Measurements from ENCODE around the gene ENC1. TPM values are rescaled to one million over a fixed set of nuclear protein-coding genes. Genes with fewer than 3 reads are reported as not detected.

The ENC1 gene
- total RNA-seq, 1 donor from 2014 or later = 0.87 TPM

GRCh38 chr5:74608736-74609601 lies 31.6 kb downstream of the ENC1 start:
- Mint-ChIP-seq H3K27ac (no peak overlapping the region), H3K9me3 (no peaks in the 10 kb centered on the region), H3K4me1 (ENCODE audit: low read depth) (no peaks in the 10 kb centered on the region), H3K4me3 (ENCODE audit: low read depth) (no peak overlapping the region), H3K27me3 (ENCODE audit: low read depth) (peaks cover 30% of the 10 kb centered on the region), H3K36me3 (ENCODE audit: low read depth) (no peaks in the 10 kb centered on the region)
- intact Hi-C loops (cut with micrococcal nuclease) = no loop called here
- no peak for DNase-seq (ENCODE audit: low spot score)

DNA sequence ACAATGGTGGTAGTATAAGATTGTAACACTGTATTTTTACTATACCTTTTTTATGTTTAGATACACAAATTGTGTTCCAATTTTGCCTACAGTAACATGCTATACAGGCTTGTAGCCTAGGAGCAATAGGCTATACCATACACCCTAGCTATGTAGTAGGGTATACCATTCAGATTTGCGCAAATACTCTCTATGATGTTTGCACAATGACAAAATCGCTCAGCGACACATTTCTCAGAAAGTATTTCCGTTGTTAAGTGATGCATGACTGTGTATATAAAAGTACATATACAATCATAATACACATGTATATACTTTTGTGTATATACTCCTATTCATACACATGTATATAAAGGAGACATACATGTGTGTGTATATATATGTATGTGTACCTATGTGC lies 34.8 kb downstream of the ENC1 start:
- H3K36me3 Mint-ChIP-seq (ENCODE audit: low read depth) = no peaks in the 10 kb centered on the region
- no peak for DNase-seq (ENCODE audit: low spot score)
- H3K9me3 Mint-ChIP-seq = no peaks in the 10 kb centered on the region
- H3K4me3 Mint-ChIP-seq (ENCODE audit: low read depth) = no peak overlapping the region
- no peak overlapping the region for H3K27ac Mint-ChIP-seq
- H3K27me3 Mint-ChIP-seq (ENCODE audit: low read depth) = peaks cover 40% of the 10 kb centered on the region
- H3K4me1 Mint-ChIP-seq (ENCODE audit: low read depth) = no peaks in the 10 kb centered on the region
- intact Hi-C loops (cut with micrococcal nuclease) = no loop called here

- no peak for DNase-seq (ENCODE audit: low spot score)
- Mint-ChIP-seq H3K9me3 (no peaks in the 10 kb centered on the region), H3K4me1 (ENCODE audit: low read depth) (no peaks in the 10 kb centered on the region), H3K4me3 (ENCODE audit: low read depth) (no peak overlapping the region), H3K27ac (no peak overlapping the region), H3K27me3 (ENCODE audit: low read depth) (peaks cover 42% of the 10 kb centered on the region), H3K36me3 (ENCODE audit: low read depth) (no peaks in the 10 kb centered on the region)
- intact Hi-C loops (cut with micrococcal nuclease) = no loop called here
These were observed 37.2 kb downstream of the ENC1 start for GRCh38 chr5:74603376-74603775.

- Mint-ChIP-seq H3K9me3 (no peaks in the 10 kb centered on the region), H3K4me3 (ENCODE audit: low read depth) (no peak overlapping the region), H3K36me3 (ENCODE audit: low read depth) (no peaks in the 10 kb centered on the region), H3K27me3 (ENCODE audit: low read depth) (peaks cover 56% of the 10 kb centered on the region), H3K4me1 (ENCODE audit: low read depth) (no peaks in the 10 kb centered on the region), H3K27ac (no peak overlapping the region)
- intact Hi-C loops (cut with micrococcal nuclease) = no loop called here
- DNase-seq (ENCODE audit: low spot score) = no peak
These were observed 41.4 kb downstream of the ENC1 start for GRCh38 chr5:74599148-74599547.

DNA sequence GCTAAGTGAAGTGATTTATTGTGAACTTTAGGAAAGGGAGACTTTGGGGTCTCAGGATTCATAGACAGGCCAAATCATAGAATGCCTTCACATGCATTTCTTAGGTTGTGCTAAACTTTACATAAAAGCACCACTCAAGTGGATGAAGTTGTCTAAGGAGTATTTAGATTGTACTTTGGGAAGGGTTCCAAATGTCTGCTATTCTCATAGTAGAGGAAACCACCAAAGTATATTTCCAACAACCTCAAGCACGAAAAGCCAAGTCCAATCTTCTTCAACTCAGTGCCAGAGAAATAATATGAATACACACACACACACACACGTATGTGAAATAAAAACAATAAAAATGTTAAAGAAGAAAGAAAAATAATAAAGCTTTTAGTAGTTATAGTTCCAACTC lies 41.8 kb downstream of the ENC1 start:
- Mint-ChIP-seq H3K27ac (no peak overlapping the region), H3K4me3 (ENCODE audit: low read depth) (no peak overlapping the region), H3K36me3 (ENCODE audit: low read depth) (no peaks in the 10 kb centered on the region), H3K4me1 (ENCODE audit: low read depth) (no peaks in the 10 kb centered on the region), H3K27me3 (ENCODE audit: low read depth) (peaks cover 58% of the 10 kb centered on the region), H3K9me3 (no peaks in the 10 kb centered on the region)
- DNase-seq (ENCODE audit: low spot score) = no peak
- intact Hi-C loops (cut with micrococcal nuclease) = no loop called here

DNA sequence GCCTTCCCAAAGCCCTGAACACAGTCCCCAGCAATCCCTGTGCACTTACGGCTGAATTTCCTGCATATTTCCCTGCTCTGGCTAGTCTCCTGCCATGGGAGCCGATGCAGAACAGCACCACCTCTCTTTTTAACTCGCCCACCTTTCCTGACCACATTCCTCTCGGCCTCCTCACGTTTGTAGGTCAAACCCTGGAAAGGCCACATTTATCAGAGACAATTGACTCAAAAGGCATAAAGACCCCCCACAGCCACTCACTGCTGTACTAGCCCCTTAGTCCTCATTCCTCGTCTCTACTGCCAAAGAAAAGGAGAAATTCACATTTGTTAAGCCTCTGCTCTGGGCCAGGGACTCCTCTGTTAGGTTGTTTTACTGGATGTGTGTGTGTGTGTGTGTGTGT lies 43.6 kb downstream of the ENC1 start:
- no peaks in the 10 kb centered on the region for H3K9me3 Mint-ChIP-seq
- H3K4me1 Mint-ChIP-seq (ENCODE audit: low read depth) = peaks cover 2% of the 10 kb centered on the region
- no peaks in the 10 kb centered on the region for H3K36me3 Mint-ChIP-seq (ENCODE audit: low read depth)
- intact Hi-C loops (cut with micrococcal nuclease) = no loop called here
- DNase-seq (ENCODE audit: low spot score) = no peak
- H3K4me3 Mint-ChIP-seq (ENCODE audit: low read depth) = no peak overlapping the region
- H3K27ac Mint-ChIP-seq = no peak overlapping the region
- peaks cover 52% of the 10 kb centered on the region for H3K27me3 Mint-ChIP-seq (ENCODE audit: low read depth)

DNA sequence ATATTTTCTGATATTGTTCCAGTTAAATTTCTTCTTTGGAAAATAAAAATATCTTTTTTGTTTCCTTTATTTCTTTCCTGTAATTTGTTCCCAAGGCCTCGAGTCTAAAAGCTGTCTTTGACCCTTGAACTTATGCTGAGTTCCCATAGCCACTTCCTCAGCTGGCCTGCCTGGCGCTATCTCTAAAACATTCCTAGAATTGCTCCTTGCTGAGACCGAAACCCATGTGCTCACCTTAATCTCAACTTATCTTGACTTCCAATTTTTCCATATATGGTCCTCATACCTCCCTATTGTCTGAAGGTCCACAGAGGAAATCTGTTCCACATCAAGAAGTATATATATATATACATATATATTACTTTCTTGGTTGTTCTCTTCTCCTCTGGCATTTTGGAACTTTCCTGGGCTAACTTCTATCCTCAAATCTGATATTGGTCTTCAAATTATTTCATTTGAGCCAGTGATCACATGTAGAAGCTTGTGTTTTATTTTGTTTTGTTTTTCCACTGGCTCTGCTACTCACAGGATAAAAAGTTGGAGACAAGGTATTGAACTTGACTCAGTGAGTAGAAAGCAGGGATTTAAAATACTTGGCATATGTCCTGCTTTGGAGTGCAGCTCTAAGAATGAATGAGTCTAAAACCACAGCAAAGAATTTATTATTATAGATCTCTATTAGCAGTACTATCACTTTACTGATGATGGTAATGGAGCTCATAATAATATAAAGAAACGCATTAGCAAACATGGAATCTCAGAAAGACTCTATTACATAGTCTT lies 45.2 kb downstream of the ENC1 start:
- Mint-ChIP-seq H3K27me3 (ENCODE audit: low read depth) (peaks cover 60% of the 10 kb centered on the region), H3K27ac (no peak overlapping the region), H3K4me3 (ENCODE audit: low read depth) (no peak overlapping the region), H3K9me3 (no peaks in the 10 kb centered on the region), H3K36me3 (ENCODE audit: low read depth) (no peaks in the 10 kb centered on the region), H3K4me1 (ENCODE audit: low read depth) (peaks cover 2% of the 10 kb centered on the region)
- DNase-seq (ENCODE audit: low spot score) = no peak
- intact Hi-C loops (cut with micrococcal nuclease) = no loop called here

DNA sequence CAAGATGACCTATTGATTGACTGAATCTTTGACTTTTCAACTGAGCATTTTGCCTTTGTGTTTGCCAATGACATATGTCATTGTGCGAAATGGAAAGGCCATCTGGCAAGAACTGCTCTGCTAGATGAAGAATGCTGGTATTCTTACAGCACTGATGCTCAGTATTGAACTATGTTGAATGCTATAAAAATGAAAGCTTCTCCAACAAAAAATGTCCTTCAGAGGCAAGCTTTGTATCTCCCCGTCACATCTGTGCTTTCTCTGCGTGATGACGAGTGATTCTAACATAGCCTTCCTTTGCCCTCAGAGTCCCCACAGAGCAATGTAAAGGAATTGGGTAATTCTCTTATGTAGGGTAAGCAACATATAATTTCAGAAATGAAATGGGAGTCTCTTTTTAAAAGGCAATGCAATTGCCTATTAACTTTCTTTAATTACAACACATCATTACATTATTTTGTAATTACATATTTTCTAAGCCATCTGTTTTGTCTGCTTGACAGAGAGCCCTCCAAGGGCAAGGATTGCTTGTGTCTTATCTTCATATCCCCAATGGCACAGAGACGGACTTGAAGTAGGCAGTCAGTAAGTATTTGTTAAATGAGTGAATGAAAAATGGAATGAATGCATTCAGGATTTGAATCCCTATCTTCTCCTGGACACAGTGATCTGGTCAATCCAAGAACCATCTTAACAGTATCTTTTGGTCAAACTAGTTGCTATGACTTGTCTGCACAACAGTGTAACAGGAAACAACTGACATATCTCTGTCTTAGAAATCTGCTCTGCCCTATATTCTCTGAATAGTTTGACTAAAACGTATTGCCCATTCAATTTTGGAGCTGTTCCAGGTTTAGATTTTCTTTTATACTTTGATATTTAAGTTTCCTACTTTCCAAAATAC lies 46.1 kb downstream of the ENC1 start:
- H3K36me3 Mint-ChIP-seq (ENCODE audit: low read depth) = no peaks in the 10 kb centered on the region
- H3K27ac Mint-ChIP-seq = no peak overlapping the region
- H3K4me1 Mint-ChIP-seq (ENCODE audit: low read depth) = peaks cover 2% of the 10 kb centered on the region
- H3K4me3 Mint-ChIP-seq (ENCODE audit: low read depth) = no peak overlapping the region
- DNase-seq (ENCODE audit: low spot score) = no peak
- intact Hi-C loops (cut with micrococcal nuclease) = no loop called here
- H3K27me3 Mint-ChIP-seq (ENCODE audit: low read depth) = peaks cover 55% of the 10 kb centered on the region
- H3K9me3 Mint-ChIP-seq = no peaks in the 10 kb centered on the region

GRCh38 chr5:74589204-74590056 lies 51.1 kb downstream of the ENC1 start:
- H3K27me3 Mint-ChIP-seq (ENCODE audit: low read depth) = peaks cover 59% of the 10 kb centered on the region
- no peak overlapping the region for H3K4me3 Mint-ChIP-seq (ENCODE audit: low read depth)
- H3K27ac Mint-ChIP-seq = no peak overlapping the region
- no peaks in the 10 kb centered on the region for H3K9me3 Mint-ChIP-seq
- H3K36me3 Mint-ChIP-seq (ENCODE audit: low read depth) = no peaks in the 10 kb centered on the region
- DNase-seq (ENCODE audit: low spot score) = no peak
- intact Hi-C loops (cut with micrococcal nuclease) = no loop called here
- H3K4me1 Mint-ChIP-seq (ENCODE audit: low read depth) = peaks cover 5% of the 10 kb centered on the region

DNA sequence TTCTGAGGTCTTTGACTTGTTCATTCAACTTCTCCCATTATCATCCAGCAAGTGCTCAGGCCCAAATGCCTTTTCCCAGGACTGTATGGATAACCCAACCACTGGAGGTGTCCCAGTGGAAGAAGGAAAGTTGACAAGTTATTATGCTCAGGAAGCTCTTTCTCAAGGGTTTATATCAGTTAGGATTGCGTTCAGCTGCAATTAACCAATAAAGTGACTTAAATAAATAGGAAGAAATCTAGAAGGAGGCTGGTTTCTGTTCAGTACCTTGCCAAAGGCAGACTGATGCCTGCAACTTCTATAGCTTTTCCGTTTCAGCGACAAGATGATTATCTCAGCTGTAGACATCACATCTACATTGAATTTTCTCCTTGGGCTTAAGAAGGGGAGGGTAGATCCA lies 52.1 kb downstream of the ENC1 start:
- peaks cover 57% of the 10 kb centered on the region for H3K27me3 Mint-ChIP-seq (ENCODE audit: low read depth)
- H3K36me3 Mint-ChIP-seq (ENCODE audit: low read depth) = no peaks in the 10 kb centered on the region
- DNase-seq (ENCODE audit: low spot score) = no peak
- no peak overlapping the region for H3K27ac Mint-ChIP-seq
- peaks cover 5% of the 10 kb centered on the region for H3K4me1 Mint-ChIP-seq (ENCODE audit: low read depth)
- no peaks in the 10 kb centered on the region for H3K9me3 Mint-ChIP-seq
- H3K4me3 Mint-ChIP-seq (ENCODE audit: low read depth) = no peak overlapping the region
- intact Hi-C loops (cut with micrococcal nuclease) = no loop called here

- intact Hi-C loops (cut with micrococcal nuclease) = no loop called here
- Mint-ChIP-seq H3K27me3 (ENCODE audit: low read depth) (peaks cover 60% of the 10 kb centered on the region), H3K4me1 (ENCODE audit: low read depth) (peaks cover 5% of the 10 kb centered on the region), H3K36me3 (ENCODE audit: low read depth) (no peaks in the 10 kb centered on the region), H3K9me3 (no peaks in the 10 kb centered on the region), H3K27ac (no peak overlapping the region), H3K4me3 (ENCODE audit: low read depth) (no peak overlapping the region)
- DNase-seq (ENCODE audit: low spot score) = no peak
These were observed 52.6 kb downstream of the ENC1 start for GRCh38 chr5:74587890-74588289.

DNA sequence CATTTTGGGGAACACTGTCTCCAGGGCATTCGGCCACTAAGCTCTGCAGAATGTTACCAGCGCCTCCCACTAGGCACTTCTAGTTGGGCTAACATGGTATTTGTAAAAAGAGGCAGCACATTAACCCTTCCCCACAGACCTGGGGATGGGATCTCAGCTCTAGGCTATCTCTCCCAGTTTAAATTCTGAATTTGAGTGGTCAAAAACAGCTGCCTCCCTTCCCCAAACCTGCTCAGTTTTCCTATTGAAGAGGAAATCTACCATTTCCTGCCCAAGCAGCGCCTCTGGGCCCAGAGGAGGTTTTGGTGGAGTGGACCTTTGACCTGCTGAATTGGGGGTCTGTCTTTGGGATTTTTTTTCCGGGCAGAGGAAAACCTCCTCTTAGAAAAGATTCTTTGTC lies 53.2 kb downstream of the ENC1 start:
- peaks cover 5% of the 10 kb centered on the region for H3K4me1 Mint-ChIP-seq (ENCODE audit: low read depth)
- no peak for DNase-seq (ENCODE audit: low spot score)
- intact Hi-C loops (cut with micrococcal nuclease) = no loop called here
- H3K27me3 Mint-ChIP-seq (ENCODE audit: low read depth) = peaks cover 65% of the 10 kb centered on the region
- no peaks in the 10 kb centered on the region for H3K36me3 Mint-ChIP-seq (ENCODE audit: low read depth)
- no peaks in the 10 kb centered on the region for H3K9me3 Mint-ChIP-seq
- no peak overlapping the region for H3K27ac Mint-ChIP-seq
- no peak overlapping the region for H3K4me3 Mint-ChIP-seq (ENCODE audit: low read depth)
